PC-9 (cell line): ENCODE measurements around the gene ZC2HC1B. TPM values are rescaled to one million over a fixed set of nuclear protein-coding genes. Genes with fewer than 3 reads are reported as not detected.

Source experiments
- BruUV-seq: library from RNA; stranded (reverse); fragments of 400-500 nt; replicated peaks from 2 replicates; lab custom pipeline; 2021; lab: Mats Ljungman, UMichigan
- CTCF ChIA-PET: fragments of 300-600 bp; sonication (Branson Sonifier 250); formaldehyde crosslinking; loops from one replicate; lab custom pipeline; 2022; ENCODE audit warnings: antibody characterized with exemption; lab: Charles Lee
- POLR2A ChIA-PET: fragments of 300-600 bp; sonication (Branson Sonifier 250); formaldehyde crosslinking; loops from one replicate; lab custom pipeline; 2022; ENCODE audit warnings: antibody characterized with exemption; ENCODE audit not compliant: unreplicated experiment; lab: Charles Lee
- DNase-seq, 2 experiments: peaks; one replicate each; pipeline versions ENCODE4 v3.0.0 to v3.0.0-alpha.2; 2015 to 2022; ENCODE audit warnings: mixed read lengths in 1 of 2
- H2AFZ ChIP-seq: fragments of 200-600 bp; sonication (generic); 2 replicates; pipeline ENCODE4 v1.8.1; 2017; ENCODE audit warnings: antibody characterized with exemption
- H3F3A ChIP-seq: fragments of 200-600 bp; sonication (generic); 2 replicates; pipeline ENCODE4 v1.8.1; 2017; ENCODE audit warnings: antibody characterized with exemption, mild to moderate bottlenecking, low read depth; ENCODE audit not compliant: insufficient read depth
- H3K27ac ChIP-seq: fragments of 200-600 bp; sonication (generic); 2 replicates; pipeline ENCODE4 v1.6.1; 2016; ENCODE audit warnings: mixed run types
- H3K27me3 ChIP-seq: fragments of 200-600 bp; sonication (generic); 2 replicates; pipeline ENCODE4 v1.6.1; 2016; ENCODE audit warnings: low read depth, mixed run types; ENCODE audit not compliant: insufficient read depth
- H3K36me3 ChIP-seq: fragments of 200-600 bp; sonication (generic); 2 replicates; pipeline ENCODE4 v1.6.1; 2016; ENCODE audit warnings: low read depth, mixed run types
- H3K4me1 ChIP-seq: fragments of 200-600 bp; sonication (generic); replicated peaks from 2 replicates; pipeline ENCODE4 v1.6.1; 2016; ENCODE audit warnings: mixed run types; ENCODE audit not compliant: insufficient read depth
- H3K4me2 ChIP-seq: fragments of 200-600 bp; sonication (generic); 2 replicates; pipeline ENCODE4 v1.6.1; 2017; ENCODE audit warnings: mixed run types
- H3K4me3 ChIP-seq: fragments of 200-600 bp; sonication (generic); 2 replicates; pipeline ENCODE4 v1.6.1; 2016; ENCODE audit warnings: mixed run types
- H3K79me2 ChIP-seq: fragments of 200-600 bp; sonication (generic); 2 replicates; pipeline ENCODE4 v1.6.1; 2017; ENCODE audit warnings: low read depth, mixed run types
- H3K9me2 ChIP-seq: fragments of 200-600 bp; sonication (generic); 2 replicates; pipeline ENCODE4 v1.8.1; 2017; ENCODE audit warnings: mild to moderate bottlenecking; ENCODE audit not compliant: insufficient read depth
- H3K9me3 ChIP-seq: fragments of 200-600 bp; sonication (generic); 2 replicates; pipeline ENCODE4 v1.8.1; 2016; ENCODE audit warnings: low read depth; ENCODE audit not compliant: insufficient read depth
- H4K20me1 ChIP-seq: fragments of 200-600 bp; sonication (generic); 2 replicates; pipeline ENCODE4 v1.8.1; 2017; ENCODE audit not compliant: insufficient read depth
- CTCF ChIP-seq: fragments of 200-600 bp; sonication (generic); conservative IDR thresholded peaks from 2 replicates; pipeline ENCODE4 v1.6.1; 2017; ENCODE audit warnings: mixed run types, antibody characterized with exemption, mild to moderate bottlenecking, moderate library complexity
- EZH2 ChIP-seq: fragments of 200-600 bp; sonication (generic); IDR thresholded peaks from 2 replicates; pipeline ENCODE4 v1.8.0; 2017; ENCODE audit warnings: antibody characterized with exemption, low read depth
- intact Hi-C: fragments of 100-400 bp; cut with micrococcal nuclease; formaldehyde crosslinking; loops from one replicate; pipeline ENCODE4 v1.10.0; 2022; ENCODE audit not compliant: unreplicated experiment
- total RNA-seq: library from RNA; stranded (reverse); gene quantifications from 2 replicates; pipeline ENCODE4 v1.2.3, GENCODE V29; 2021

Gene ZC2HC1B
- total RNA-seq, 1 experiment from 2014 or later: not detected

- POLR2A ChIA-PET: no interaction called here
Observed at GRCh38 chr6:143961066-143961465, 96.8 kb downstream of the ZC2HC1B start.

GRCh38 chr6:143961886-143962878, 97.9 kb downstream of the ZC2HC1B start:
- Histone ChIP-seq H3K9me3 (no peaks in the 10 kb centered on the region), H3K4me3 (no peak overlapping the region), H3K79me2 (no peaks in the 10 kb centered on the region), H3K27ac (no peak overlapping the region), H3K36me3 (no peaks in the 10 kb centered on the region), H3K9me2 (no peaks in the 10 kb centered on the region), H3F3A (peaks cover 6% of the 10 kb centered on the region; the same call in 1 of the 2 replicates), H2AFZ (no peak overlapping the region), H4K20me1 (no peaks in the 10 kb centered on the region), H3K4me1 (peaks cover 18% of the 10 kb centered on the region), H3K4me2 (peak overlapping the region; percentile 33; the same call in 1 of the 2 replicates), H3K27me3 (no peaks in the 10 kb centered on the region)
- ChIA-PET CTCF (no interaction called here), POLR2A (interaction anchor here (0.6 kb wide), 1 partner anchor 133 kb away, joined by 3 read pairs; the partner anchor contains the start of gene SF3B5)
- intact Hi-C loops: no loop called here
- no TSS peak for BruUV-seq
- peak; percentile 7 to 68 for DNase-seq
- TF ChIP-seq CTCF: peak; percentile 58
- no peak for TF ChIP-seq EZH2

More at GRCh38 chr6:143961066-143961465, 96.8 kb downstream of the ZC2HC1B start:
- no peaks in the 10 kb centered on the region for H4K20me1 ChIP-seq
- no TSS peak for BruUV-seq
- no peak overlapping the region for H3K27ac ChIP-seq
- H3K4me1 ChIP-seq: peaks cover 18% of the 10 kb centered on the region
- no peak for DNase-seq
- no peaks in the 10 kb centered on the region for H3K36me3 ChIP-seq
- H3K9me2 ChIP-seq: no peaks in the 10 kb centered on the region
- H3F3A ChIP-seq: peaks cover 6% of the 10 kb centered on the region; the same call in 1 of the 2 replicates
- H2AFZ ChIP-seq: no peak overlapping the region
- H3K9me3 ChIP-seq: no peaks in the 10 kb centered on the region
- intact Hi-C loops: no loop called here
- CTCF ChIA-PET: no interaction called here
- TF ChIP-seq CTCF (no peak), EZH2 (no peak)
- no peaks in the 10 kb centered on the region for H3K79me2 ChIP-seq
- H3K27me3 ChIP-seq: no peaks in the 10 kb centered on the region
- H3K4me3 ChIP-seq: no peak overlapping the region
- H3K4me2 ChIP-seq: no peak overlapping the region

- no peak overlapping the region for H3K4me3 ChIP-seq
- intact Hi-C loops: no loop called here
- H3K4me2 ChIP-seq: 0 out of 2 replicates have a peak overlapping the region, but pooled peaks have one; percentile 33
- H3F3A ChIP-seq: peaks cover 6% of the 10 kb centered on the region; the same call in 1 of the 2 replicates
- DNase-seq: no peak
- no peak for TF ChIP-seq EZH2
- TF ChIP-seq CTCF: no peak
- ChIA-PET POLR2A (interaction anchor here (0.6 kb wide), 1 partner anchor 132 kb away, joined by 3 read pairs; the partner anchor contains the start of gene SF3B5), CTCF (no interaction called here)
- H2AFZ ChIP-seq: no peak overlapping the region
- no TSS peak for BruUV-seq
- no peaks in the 10 kb centered on the region for H3K9me3 ChIP-seq
- H3K27ac ChIP-seq: no peak overlapping the region
- no peaks in the 10 kb centered on the region for H3K27me3 ChIP-seq
- H4K20me1 ChIP-seq: no peaks in the 10 kb centered on the region
- no peaks in the 10 kb centered on the region for H3K9me2 ChIP-seq
- no peaks in the 10 kb centered on the region for H3K79me2 ChIP-seq
- peaks cover 18% of the 10 kb centered on the region for H3K4me1 ChIP-seq
- H3K36me3 ChIP-seq: no peaks in the 10 kb centered on the region
Observed at GRCh38 chr6:143963158-143963919, 99.1 kb downstream of the ZC2HC1B start.
